HepG2 (cell line): Measurements from ENCODE around the gene ETF1. TPM values are rescaled to one million over a fixed set of nuclear protein-coding genes. Genes with fewer than 3 reads are reported as not detected.

Experiments used
- ATF7-NPFF ChIP-seq: sonication (generic); formaldehyde crosslinking; IDR thresholded peaks from 2 replicates; pipeline ENCODE4 v1.8.1; 2023; ENCODE audit warnings: mild to moderate bottlenecking, low read depth, missing genetic modification reagents, moderate library complexity
- EHMT2 ChIP-seq: fragments of 200-600 bp; sonication (generic); IDR thresholded peaks from 2 replicates; pipeline ENCODE4 v1.7.0; 2017; ENCODE audit warnings: antibody characterized with exemption, low read depth, low read length, borderline replicate concordance
- ELK4 ChIP-seq: sonication (generic); formaldehyde crosslinking; IDR thresholded peaks from 2 replicates; pipeline ENCODE4 v1.9.0; 2021; ENCODE audit warnings: missing genetic modification reagents, borderline replicate concordance
- GFI1 ChIP-seq: sonication (generic); formaldehyde crosslinking; IDR thresholded peaks from 2 replicates; pipeline ENCODE4 v1.5.0; 2020; ENCODE audit warnings: missing genetic modification reagents, mild to moderate bottlenecking, borderline replicate concordance
- GLI4 ChIP-seq: sonication (generic); formaldehyde crosslinking; IDR thresholded peaks from 2 replicates; pipeline ENCODE4 v1.5.1; 2020; ENCODE audit warnings: missing genetic modification reagents, mild to moderate bottlenecking, moderate library complexity, borderline replicate concordance
- HIVEP1 ChIP-seq: sonication (generic); formaldehyde crosslinking; IDR thresholded peaks from 2 replicates; pipeline ENCODE4 v1.4.0; 2020; ENCODE audit warnings: mild to moderate bottlenecking, missing genetic modification reagents
- IRX3 ChIP-seq: sonication (generic); formaldehyde crosslinking; IDR thresholded peaks from 2 replicates; pipeline ENCODE4 v1.8.1; 2023; ENCODE audit warnings: mild to moderate bottlenecking, low read depth, missing genetic modification reagents, borderline replicate concordance
- MTF1 ChIP-seq: sonication (generic); formaldehyde crosslinking; IDR thresholded peaks from 2 replicates; pipeline ENCODE4 v1.5.0; 2020; ENCODE audit warnings: missing genetic modification reagents
- NCOA1 ChIP-seq: sonication (generic); formaldehyde crosslinking; IDR thresholded peaks from 2 replicates; pipeline ENCODE4 v1.9.0; 2021; ENCODE audit warnings: missing genetic modification reagents
- PRDM15 ChIP-seq: sonication (generic); formaldehyde crosslinking; IDR thresholded peaks from 2 replicates; pipeline ENCODE4 v1.4.0; 2020; ENCODE audit warnings: missing genetic modification reagents
- SUZ12 ChIP-seq: fragments of 150-350 bp; IDR thresholded peaks from 2 replicates; pipeline ENCODE4 v1.6.1; 2014; ENCODE audit warnings: low read depth, low read length
- TARDBP ChIP-seq: sonication (generic); formaldehyde crosslinking; IDR thresholded peaks from 2 replicates; pipeline ENCODE4 v1.8.0; 2022; ENCODE audit warnings: mild to moderate bottlenecking, missing genetic modification reagents
- YEATS2 ChIP-seq: sonication (generic); formaldehyde crosslinking; IDR thresholded peaks from 2 replicates; pipeline ENCODE4 v1.4.0; 2020; ENCODE audit warnings: missing genetic modification reagents, borderline replicate concordance
- YY1 ChIP-seq: IDR thresholded peaks from 2 replicates; pipeline ENCODE4 v1.6.1; 2011; ENCODE audit warnings: low read length, low read depth, moderate library complexity, mild to moderate bottlenecking; ENCODE audit not compliant: insufficient read depth, insufficient replicate concordance
- ZBTB49 ChIP-seq: sonication (generic); formaldehyde crosslinking; IDR thresholded peaks from 2 replicates; pipeline ENCODE4 v1.4.0; 2020; ENCODE audit warnings: missing genetic modification reagents, borderline replicate concordance
- ZGPAT ChIP-seq: IDR thresholded peaks from 2 replicates; pipeline ENCODE4 v1.6.1; 2016; ENCODE audit warnings: mild to moderate bottlenecking
- ZNF343 ChIP-seq: sonication (generic); formaldehyde crosslinking; IDR thresholded peaks from 2 replicates; pipeline ENCODE4 v1.4.0; 2020; ENCODE audit warnings: mild to moderate bottlenecking, missing genetic modification reagents
- ZNF720 ChIP-seq: sonication (generic); formaldehyde crosslinking; IDR thresholded peaks from 2 replicates; pipeline ENCODE4 v1.4.0; 2020; ENCODE audit warnings: missing genetic modification reagents
- ZNF75D ChIP-seq: sonication (generic); formaldehyde crosslinking; IDR thresholded peaks from 2 replicates; pipeline ENCODE4 v1.8.1; 2023; ENCODE audit warnings: missing genetic modification reagents, mild to moderate bottlenecking, borderline replicate concordance
- ZNF768 ChIP-seq: sonication (generic); formaldehyde crosslinking; IDR thresholded peaks from 2 replicates; pipeline ENCODE4 v1.4.0; 2020; ENCODE audit warnings: missing genetic modification reagents
- polyA plus RNA-seq, 8 experiments: library from polyadenylated mRNA; depleted of rRNA in 3 of 8; stranded (reverse) in 7 of 8; unstranded in 1 of 8; fragments of >200 nt; fragmentation: Illumina TruSeq in 4 of 8; extraction: Trizol in 4 of 8; gene quantifications; 2 replicates each; pipeline versions ENCODE4 v1.2.1 to v1.2.3, GENCODE V29; 2011 to 2016; ENCODE audit warnings: low read depth in 4 of 8, missing spikeins in 1 of 8, mixed read lengths in 1 of 8; ENCODE audit not compliant: insufficient read depth in 1 of 8
- total RNA-seq, 5 experiments: library from RNA; depleted of rRNA; stranded (reverse); fragments of >200 nt; fragmentation: Illumina TruSeq; extraction: Trizol; gene quantifications; 2 replicates each; pipeline ENCODE4 v1.2.3, GENCODE V29; 2016; ENCODE audit warnings: low read depth in 1 of 5

ETF1 gene
- total and polyA plus RNA-seq, 2 of the 13 experiments (the other 11 are each of a cell fraction or from before 2014, with no cell fraction given) = 52.1 to 184 TPM

- TF ChIP-seq ZNF75D (no peak), YEATS2 (CRISPR knock-in tag) (no peak), HIVEP1 (CRISPR knock-in tag) (peak; percentile 7; the same call in 1 of the 2 replicates), ELK4 (CRISPR knock-in tag) (peak; percentile 99; the same call in 1 of the 2 replicates), PRDM15 (CRISPR knock-in tag) (no peak), ZNF720 (CRISPR knock-in tag) (no peak), EHMT2 (no peak), TARDBP (CRISPR knock-in tag) (0 out of 2 replicates have a peak, but pooled peaks have one; percentile 20), ZNF768 (CRISPR knock-in tag) (peak; percentile 30; the same call in 1 of the 2 replicates), YY1 (peak; percentile 59), NCOA1 (CRISPR knock-in tag) (no peak), GLI4 (CRISPR knock-in tag) (no peak), ZBTB49 (CRISPR knock-in tag) (no peak), IRX3 (CRISPR knock-in tag) (0 out of 2 replicates have a peak, but pooled peaks have one; percentile 18), MTF1 (peak; percentile 78; the same call in 1 of the 2 replicates), SUZ12 (no peak), GFI1 (CRISPR knock-in tag) (0 out of 2 replicates have a peak, but pooled peaks have one; percentile 11), ZNF343 (CRISPR knock-in tag) (0 out of 2 replicates have a peak, but pooled peaks have one; percentile 25), ZGPAT (CRISPR knock-in tag) (peak; percentile 23; the same call in 1 of the 2 replicates), ATF7-NPFF (peak; percentile 39; the same call in 1 of the 2 replicates)
These were observed 51.1 kb downstream of the ETF1 start (continued) for GRCh38 chr5:138491669-138492559.
